Central memory CD4-positive, alpha-beta T cell (primary cell): ENCODE data around the gene PDHB.

Experiments
- DNase-seq: peaks from one replicate; pipeline ENCODE4 v3.0.0; 2022

PDHB gene

DNA sequence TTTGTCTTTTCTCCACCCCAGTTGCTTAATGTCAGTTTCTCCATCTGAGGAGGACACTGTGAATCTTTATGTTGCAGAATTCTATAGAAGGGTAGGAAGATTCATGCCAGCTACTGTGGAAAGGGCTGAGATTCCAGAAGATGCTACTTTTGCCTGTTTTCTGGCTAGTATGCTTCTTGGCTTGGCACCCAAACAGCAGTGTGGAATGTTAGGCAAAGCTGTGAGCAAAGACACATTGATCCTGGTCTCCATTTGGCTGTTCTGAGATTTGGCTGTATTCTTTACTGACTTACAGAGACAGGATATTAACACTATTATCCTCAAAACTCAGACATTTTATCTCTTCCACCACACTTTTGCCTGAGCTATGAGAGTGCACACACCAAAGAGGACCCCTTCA is 39.3 kb downstream of the PDHB start:
- DNase-seq: no peak

DNA sequence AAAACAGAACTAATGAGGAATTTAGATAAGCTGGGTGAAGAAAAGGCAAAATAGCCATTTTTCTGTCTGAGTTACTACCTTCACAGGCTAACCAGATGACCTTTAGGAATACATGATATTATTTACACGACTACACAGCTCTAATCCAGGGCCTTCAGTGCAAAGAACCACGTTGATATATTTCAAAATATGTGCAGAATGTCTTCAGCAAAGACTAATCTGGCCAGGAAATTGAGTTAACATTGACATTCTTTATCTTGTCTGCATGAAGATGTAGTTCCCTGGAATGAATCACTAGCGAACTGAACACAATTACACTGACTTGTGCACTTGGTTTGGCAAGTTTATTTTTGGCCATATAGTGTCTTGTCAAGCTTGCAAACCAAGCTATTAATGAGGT is 41.5 kb downstream of the PDHB start:
- DNase-seq: no peak

DNA sequence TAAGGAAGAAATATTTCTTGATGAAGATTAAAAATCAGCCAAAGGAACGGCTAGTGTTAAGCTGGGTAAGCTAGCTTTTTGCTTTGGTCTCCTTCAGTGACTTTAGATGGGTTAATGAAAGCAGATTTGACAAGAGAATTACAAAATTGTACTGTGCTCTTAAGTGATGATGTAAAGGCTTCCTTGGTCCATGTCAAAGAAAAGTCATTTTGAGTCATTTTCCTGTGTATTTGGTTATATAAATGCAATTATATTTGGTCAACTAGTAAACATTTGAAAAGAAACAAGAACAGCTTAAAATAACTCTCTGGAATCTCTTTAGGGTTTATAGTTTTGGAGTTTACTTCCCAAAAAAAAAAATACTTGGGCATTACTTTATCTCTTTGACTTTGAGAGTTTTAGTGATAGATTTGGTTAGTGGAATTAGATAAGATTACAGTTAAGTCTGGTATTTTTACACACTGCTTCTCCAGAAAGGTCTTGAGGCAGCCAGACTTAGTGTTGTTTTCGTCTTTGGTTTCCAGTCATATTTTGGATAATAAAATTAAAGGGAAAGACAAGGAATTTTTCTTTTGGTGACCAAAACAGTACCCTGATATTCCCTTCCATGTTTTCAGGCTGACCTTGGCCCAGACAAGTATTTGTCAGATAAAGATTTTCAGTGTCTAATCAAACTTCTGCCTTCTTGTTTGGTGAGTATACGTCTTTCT is 42.3 kb downstream of the PDHB start:
- no peak for DNase-seq

DNA sequence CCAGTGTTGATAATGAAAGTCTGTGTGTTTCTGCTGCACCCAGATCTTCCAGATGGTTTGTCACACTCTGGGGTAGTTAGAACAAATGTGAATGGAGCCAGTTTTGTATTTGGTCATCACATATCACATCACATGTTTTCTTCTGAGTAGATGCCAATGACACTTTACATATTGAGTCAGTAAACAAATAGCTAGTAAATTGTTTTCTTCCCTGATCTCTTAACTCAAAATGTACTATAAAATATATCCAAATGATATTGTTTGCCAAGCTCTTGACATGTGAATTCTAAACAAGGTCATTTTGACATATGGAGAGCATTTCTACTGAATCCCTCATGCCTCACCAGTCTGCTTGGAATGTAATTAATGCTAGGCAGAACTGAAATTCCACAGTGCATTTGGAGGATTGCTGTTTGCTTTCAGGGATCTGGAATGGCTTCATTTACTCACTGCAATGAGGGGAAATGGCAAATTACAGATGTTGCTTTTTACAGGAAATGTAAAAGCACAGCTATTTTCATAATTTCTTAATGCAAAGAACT is 45.0 kb downstream of the PDHB start:
- no peak for DNase-seq

DNA sequence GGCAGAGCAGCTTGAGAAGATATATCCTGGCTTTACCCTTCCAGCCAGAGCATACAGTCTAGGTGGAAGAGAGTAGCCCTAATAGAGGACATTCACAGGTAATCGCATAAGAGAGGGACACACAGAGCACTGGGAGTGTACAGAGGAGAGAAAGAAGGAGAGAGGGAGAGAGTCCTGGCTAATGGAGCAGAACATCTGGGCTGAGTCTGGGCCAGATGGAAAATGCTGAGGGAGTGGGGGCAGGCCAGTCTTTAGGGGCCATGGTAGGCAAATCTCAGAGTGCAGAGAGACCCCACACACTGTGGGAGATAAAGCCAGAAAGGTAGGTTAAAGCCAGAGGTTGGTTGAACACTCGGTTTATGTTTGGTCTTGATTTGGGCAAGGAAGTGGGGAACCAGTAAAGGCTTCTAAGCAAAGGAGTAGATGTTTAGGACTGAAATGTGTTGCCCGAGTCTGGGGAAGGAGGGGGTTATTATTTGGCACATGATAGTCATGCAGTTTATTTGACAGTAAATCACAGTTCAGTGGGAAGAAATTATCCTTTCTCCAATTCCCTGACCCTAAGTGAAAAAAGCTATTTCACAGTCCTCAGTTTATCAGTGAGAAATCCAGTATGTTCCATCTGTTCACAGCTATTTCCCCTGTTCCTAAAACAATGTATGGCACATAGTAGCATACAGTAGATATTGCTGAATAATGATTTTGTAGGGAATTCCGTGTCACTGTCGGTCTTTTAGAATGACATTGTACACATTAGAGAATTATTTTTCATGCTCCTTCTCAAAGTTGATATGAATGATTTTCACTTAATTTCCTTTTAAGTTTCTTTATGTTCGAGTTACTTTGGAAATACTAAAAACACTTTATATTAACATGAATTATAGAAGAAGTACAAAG is 45.7 kb downstream of the PDHB start:
- DNase-seq: no peak

DNA sequence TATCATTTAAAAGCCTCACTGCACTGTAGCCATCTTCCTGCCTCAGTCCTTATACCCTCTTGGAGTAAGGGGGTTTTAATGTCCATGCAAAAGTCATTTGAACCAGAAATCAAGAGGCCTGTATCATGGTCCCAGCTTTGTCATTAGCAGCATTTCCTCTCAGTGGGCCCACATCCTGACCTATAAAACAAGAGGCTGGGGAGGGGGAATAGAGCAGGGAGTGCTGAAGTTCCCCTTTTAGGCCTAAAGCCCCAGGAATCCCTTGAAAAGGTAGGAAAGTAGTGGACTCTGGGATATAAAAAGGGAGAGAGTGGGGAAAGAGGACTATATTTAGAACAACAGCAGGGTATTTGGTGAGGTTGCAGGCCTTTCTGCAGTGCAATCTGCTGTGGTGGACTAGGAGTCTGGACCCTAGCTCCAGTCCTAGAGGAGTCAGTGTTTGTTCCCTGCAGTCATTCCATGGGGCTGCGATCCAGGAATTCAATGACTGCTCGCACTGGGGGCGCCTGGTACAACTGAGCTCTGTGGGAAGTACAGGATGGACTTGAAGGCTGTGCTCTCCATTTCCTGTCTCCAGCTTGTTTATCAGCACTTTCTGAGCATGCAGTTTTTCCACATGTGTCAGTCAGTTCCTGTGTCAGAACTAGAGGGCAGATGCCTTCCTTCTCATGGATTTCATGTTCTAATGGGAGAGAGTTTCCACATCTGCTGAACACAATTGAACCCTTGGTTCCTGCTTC is 46.8 kb downstream of the PDHB start:
- DNase-seq: no peak

DNA sequence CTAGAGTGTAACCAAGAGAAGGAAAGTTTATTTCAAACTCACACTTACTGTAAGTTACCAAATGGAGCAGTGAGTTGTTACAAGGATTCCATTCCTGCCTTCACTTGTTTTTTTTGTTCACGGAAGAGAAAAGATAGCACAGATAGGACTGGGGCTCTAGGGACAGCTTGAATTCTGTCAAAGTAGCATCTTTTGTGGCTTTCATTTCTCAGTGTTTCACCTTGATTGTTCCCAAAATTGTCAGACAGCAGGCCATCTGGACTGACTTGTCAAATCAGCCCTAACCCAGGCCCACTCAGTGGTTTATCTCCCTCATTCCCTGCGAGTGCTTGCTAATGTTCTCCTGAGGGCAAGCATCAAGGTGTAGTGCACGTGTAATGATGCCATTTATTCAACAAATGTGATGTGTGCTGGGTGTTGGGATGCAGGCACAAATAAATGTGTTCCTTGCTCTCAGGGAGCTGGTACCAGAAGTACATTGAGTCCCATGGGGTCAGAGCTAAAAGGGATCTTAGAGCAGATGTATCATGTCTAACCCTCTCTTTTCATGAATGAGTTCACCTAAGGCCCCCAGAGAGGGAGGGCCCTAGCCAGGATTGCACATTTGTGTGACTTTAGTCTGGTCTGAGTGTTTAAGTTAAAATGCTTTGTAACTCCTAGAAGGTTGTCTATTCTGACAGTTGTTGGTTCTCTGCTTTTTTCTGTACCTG is 49.1 kb downstream of the PDHB start:
- DNase-seq: no peak

DNA sequence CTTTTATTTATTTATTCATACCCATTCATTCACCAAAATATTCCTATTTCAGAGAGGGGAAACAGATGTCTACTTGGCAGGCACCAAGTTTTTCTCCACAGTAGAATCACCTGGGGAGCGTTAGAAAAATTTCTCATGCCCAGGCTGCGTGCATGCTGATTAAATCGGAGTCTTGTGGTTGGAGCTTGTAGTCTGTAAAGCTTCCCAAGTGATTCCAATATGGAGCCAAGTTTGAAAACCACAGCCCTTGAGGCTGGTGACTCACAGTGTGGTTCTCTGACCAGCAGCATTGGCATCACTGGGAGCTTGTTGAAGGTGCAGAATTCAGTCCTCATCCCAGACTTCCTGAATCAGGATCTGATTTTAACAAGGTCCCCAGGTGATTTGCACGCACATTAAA is 49.7 kb downstream of the PDHB start:
- no peak for DNase-seq

DNA sequence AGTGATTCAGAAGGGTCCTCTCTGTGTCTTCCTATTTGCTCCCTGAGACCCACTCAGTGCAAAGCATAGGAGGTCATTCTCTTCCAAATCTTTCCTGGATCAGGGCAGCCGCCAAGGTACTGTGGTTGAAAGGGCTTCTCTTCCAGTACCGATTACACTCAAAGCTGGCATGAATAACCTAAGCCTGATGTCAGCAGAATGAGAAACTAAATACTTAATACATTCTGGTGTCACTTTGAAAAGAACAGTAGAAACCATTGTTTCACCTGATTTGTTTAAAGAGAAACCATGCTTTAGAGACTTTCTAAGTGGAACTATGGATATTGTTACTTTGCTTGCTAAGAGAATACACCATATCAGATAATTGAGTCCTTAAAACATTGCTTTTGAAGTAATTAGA is 50.2 kb downstream of the PDHB start:
- no peak for DNase-seq

DNA sequence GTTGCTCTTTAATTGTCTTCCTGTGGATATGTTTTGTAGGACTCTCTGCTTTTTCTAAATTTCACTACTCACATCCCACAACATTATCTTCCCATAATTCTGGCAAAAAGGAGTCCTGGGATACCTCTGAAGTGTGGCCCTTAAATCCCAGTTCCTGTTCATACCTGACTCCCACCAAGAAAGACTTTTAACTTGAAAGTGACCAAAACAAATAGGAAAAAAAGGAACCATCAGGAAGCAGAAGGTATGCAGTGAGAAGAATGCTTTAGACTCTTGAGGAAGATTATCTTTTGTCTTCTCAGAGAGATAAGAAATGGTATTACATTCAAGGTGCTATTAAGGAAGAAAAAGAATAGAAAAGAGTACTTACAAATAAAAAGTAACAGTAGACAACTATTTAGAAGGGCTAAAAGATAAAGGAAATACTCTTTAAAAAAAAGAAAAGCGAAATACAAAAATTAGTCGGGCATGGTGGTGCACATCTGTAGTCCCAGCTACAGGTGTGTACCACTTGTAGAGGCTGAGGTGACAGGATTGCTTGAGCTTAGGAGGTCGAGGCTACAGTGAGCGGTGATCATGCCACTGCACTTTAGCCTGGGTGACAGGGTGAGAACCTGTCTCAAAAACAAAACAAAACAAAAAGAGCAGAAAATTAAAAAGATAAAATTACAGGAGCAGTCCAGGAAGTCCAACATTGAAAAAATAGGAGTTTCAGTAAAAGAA is 54.1 kb downstream of the PDHB start:
- DNase-seq: no peak

DNA sequence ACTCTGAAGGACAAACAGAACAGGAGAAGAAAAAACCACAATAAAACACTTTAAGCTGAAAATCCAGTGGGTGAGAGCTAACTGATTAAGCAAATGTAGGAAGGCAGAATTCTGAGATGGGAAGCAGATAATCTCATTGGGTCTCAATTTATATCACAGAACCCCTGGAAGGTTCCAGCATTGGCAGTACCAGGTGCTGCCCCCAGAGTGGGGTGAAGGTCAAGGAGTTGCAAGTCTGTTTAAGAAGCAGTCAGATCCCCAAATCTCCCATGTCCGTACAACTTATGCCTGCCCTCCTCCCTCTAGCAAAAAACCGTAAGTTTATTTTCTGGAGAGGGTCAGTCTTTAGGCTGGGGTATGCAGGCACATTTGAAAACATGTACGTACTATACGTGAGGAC is 55.9 kb downstream of the PDHB start:
- DNase-seq: no peak
